Activated T-cell treated with anti-CD3 and anti-CD28 coated beads, Interleukin-2, amount 50 U/mL, for 24 hours (primary cell): Measurements from ENCODE around the gene ACAD10.
"Not testable (repeated sequence)": the region's sequence is repeated elsewhere in the genome, so short reads cannot be mapped to it uniquely, and the experiment has no call there.

Experiments
- DNase-seq: peaks from one replicate; pipeline ENCODE4 v3.0.0-alpha.2; 2020
- H3K27ac Mint-ChIP-seq: 2 replicates; pipeline ENCODE4 v1.8.0; 2020; ENCODE audit warnings: mild to moderate bottlenecking, mixed read lengths
- H3K27me3 Mint-ChIP-seq: 2 replicates; pipeline ENCODE4 v1.8.0; 2020; ENCODE audit warnings: mixed read lengths
- H3K36me3 Mint-ChIP-seq: 2 replicates; pipeline ENCODE4 v1.8.0; 2020; ENCODE audit warnings: low read depth, mixed read lengths
- H3K4me1 Mint-ChIP-seq: 2 replicates; pipeline ENCODE4 v1.8.0; 2020; ENCODE audit warnings: low read depth, mixed read lengths
- H3K4me3 Mint-ChIP-seq: 2 replicates; pipeline ENCODE4 v1.8.0; 2020; ENCODE audit warnings: mild to moderate bottlenecking, moderate library complexity, mixed read lengths
- H3K9me3 Mint-ChIP-seq: 2 replicates; pipeline ENCODE4 v1.8.0; 2020; ENCODE audit warnings: mixed read lengths

ACAD10 gene

DNA sequence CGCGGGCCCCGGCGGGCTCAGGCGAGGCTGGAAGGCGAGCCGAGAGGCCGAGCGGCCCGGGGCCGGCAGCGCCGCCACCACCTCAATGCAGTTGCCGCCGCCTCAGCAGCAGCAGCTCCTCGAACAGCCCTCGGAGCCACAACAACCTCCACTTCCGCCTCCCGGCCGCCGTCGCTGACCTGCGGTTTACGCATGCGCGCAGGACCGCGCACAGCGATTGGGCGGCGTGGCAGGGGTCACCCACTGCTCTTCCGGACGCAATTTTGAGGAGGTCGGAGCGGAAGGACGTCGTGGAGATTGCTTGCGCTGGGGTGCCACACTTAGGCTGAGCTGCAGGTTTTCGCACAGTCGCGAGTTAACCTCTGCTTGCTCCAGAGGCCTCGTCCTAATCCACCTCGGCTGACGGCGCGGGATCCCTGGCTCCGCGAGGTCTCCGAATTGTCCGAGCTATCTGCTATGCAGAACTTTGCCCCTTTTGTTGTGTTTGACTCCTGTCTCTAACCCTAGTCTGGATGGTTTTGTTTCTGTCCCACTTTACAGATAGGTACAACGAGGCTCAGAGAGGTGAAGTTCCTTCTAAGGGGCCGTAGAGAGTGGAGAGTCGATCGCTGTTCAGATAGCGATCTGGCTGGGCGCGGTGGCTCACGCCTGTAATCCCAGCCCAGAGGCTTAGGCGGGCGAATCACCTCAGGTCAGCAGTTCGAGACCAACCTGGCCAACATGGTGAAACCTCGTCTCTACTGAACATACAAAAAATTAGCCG lies at the start of gene ACAD10, which contains the start of gene BRAP:
Gene ACAD10, plus strand, starts transcription at position 243 of the 763 bp plus-strand sequence. CDS start 6,657 bp downstream, outside the sequence.
Gene BRAP, minus strand, starts transcription at position 146 of the 763 bp plus-strand sequence. CDS start 164 bp downstream, outside the sequence.
- Mint-ChIP-seq H3K4me3 (peak within 1 kb of the TSS; percentile 92), H3K36me3 (peaks cover 48% of the 10 kb centered on the region), H3K27ac (peak within 1 kb of the TSS; percentile 96)

DNA sequence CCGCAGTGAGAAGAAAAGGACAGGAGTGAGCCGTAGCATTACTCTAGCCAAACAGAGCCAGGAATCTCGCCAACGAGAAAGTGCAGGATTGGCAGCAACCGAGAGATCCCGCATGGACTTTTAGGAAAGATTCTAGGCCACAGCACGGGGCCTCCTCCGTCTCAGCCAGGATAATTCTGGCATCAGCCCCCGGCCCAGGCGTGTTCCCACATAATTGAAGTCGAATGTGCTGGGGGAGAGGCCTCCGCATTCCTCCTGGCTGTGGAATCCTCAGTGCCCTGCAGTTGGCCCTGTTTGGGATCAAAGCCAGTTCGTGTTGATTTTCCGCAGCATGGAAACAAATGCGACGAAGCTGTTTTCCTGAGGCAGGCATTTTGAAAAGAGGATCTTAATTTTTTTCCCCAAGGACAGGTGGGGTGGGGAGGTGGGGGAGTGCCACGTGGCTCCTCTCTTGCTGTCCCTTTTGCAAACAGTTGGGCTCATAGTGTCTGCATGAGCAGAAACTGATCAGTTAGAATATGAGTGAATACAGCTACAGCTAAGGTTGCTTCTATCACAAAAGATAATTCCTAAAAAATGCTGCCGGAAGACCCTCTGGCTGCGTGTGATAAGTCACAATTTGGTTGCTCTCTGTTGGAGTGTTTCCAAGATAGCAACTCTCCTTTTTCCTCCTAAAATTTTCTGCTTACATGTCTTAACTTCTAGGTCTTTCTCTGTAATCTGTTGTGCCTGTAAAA lies 49.5 kb upstream of the ACAD10 start:
- no peak for DNase-seq
- no peaks in the 10 kb centered on the region for H3K9me3 Mint-ChIP-seq
- no peak overlapping the region for H3K4me3 Mint-ChIP-seq
- H3K27me3 Mint-ChIP-seq, result no peaks in the 10 kb centered on the region
- H3K36me3 Mint-ChIP-seq, result peaks cover 13% of the 10 kb centered on the region
- no peaks in the 10 kb centered on the region for H3K4me1 Mint-ChIP-seq
- H3K27ac Mint-ChIP-seq, result no peak overlapping the region

More for the DNA sequence above, at the start of gene ACAD10, which contains the start of gene BRAP:
- Mint-ChIP-seq H3K4me1 (peaks cover 37% of the 10 kb centered on the region), H3K27me3 (no peaks in the 10 kb centered on the region), H3K9me3 (no peaks in the 10 kb centered on the region)
- DNase-seq, result peak; percentile 96

DNA sequence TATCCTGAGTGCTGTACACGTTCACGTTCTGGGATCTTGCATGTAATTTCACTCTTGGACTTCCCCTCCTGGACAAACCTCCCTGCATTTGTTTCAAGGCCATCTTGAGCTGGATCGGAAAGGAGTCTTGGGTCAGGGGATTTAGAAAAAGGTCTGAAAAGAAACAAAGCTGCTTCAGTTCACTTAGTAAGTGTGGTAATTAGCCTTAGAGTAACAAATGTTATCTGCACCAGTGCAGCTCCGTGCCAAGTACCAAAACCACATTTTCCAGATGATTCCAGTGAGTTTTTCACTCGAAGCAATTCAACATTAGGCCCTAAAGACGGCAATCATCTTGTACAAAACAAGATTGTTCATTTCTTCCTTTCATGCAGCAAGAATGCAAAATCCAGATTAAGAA lies 47.3 kb upstream of the ACAD10 start:
- Mint-ChIP-seq H3K4me3 (no peak overlapping the region), H3K9me3 (no peaks in the 10 kb centered on the region), H3K36me3 (peaks cover 30% of the 10 kb centered on the region), H3K4me1 (no peaks in the 10 kb centered on the region), H3K27ac (no peak overlapping the region), H3K27me3 (no peaks in the 10 kb centered on the region)
- no peak for DNase-seq

DNA sequence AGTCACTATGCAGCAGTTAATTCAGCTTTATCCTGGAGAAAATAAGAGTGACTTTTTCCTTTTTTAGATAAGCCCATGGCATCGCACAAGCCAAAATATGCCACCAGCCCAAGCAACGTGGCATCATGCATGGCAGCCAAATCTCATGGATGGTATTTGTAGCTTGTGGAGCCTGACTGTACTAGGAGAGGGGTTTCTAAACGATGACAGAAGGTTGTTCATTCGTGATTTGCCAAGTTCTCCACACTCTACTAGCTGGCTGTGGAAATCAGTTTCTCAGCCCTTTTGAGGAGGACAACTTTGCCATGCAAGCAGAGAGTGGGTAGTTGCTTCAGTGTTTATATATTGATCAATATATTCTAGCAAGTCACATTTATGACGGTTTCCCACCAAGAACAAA lies 45.3 kb upstream of the ACAD10 start:
- peaks cover 50% of the 10 kb centered on the region for H3K36me3 Mint-ChIP-seq
- no peaks in the 10 kb centered on the region for H3K27me3 Mint-ChIP-seq
- no peaks in the 10 kb centered on the region for H3K9me3 Mint-ChIP-seq
- H3K4me3 Mint-ChIP-seq, result no peak overlapping the region
- no peak overlapping the region for H3K27ac Mint-ChIP-seq
- DNase-seq, result no peak
- no peaks in the 10 kb centered on the region for H3K4me1 Mint-ChIP-seq

DNA sequence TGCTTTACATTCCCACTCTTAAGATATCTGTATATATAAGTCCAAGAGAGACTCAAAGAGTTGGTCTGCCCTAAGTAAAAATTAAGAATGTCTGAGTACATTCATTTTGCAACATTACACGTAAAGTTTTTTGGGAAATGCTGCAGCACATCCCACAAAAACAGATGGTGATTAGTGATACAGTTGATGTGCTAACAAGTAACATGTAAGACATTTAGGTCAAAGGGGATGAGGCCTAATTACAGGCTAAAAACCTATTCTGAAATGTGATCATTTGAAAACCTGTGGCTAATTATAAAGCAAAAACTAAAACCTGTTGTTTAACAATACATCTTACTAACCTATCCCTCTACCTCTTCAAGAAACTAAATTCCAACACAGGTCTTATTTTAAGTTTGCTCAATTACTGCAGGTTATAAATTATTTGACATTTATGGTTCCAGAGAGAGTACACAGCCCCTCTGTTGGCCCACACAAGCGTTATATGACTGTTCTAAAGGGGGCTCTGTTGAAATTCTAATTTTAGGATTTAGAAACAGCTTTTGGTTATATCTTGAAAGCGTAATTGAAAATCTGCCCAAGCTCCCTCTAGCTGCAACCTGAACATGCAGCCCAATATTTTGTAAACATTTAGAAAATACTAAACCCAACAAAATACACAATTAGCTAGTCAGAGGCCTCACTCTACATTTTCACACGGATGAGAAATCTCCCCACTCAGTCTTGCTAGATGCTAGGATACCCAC lies 43.0 kb upstream of the ACAD10 start:
- Mint-ChIP-seq H3K9me3 (no peaks in the 10 kb centered on the region), H3K4me3 (no peak overlapping the region), H3K4me1 (no peaks in the 10 kb centered on the region), H3K36me3 (peaks cover 73% of the 10 kb centered on the region), H3K27me3 (no peaks in the 10 kb centered on the region), H3K27ac (peak overlapping the region; percentile 22)
- no peak for DNase-seq

DNA sequence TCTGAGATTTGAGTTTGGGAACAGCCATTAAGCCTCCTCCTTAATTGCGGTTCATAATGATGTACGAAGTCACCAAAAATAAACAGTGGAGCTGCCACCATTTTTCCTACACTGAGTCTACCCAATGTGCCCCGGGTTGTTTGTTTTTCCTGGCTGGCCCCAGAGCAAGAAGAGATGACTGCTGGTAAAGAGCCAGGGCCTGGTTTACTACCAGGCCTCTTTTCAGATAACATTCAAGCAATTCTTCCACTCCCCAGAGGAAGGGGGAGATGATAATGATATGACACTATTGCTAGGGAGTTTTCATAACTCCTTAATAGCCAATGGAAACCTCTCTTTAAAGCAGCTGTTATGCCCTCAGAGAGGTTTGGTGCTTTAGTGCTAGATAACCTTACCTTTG lies 42.4 kb upstream of the ACAD10 start:
- no peak for DNase-seq
- Mint-ChIP-seq H3K4me3 (no peak overlapping the region), H3K27ac (no peak overlapping the region), H3K36me3 (peaks cover 75% of the 10 kb centered on the region), H3K27me3 (no peaks in the 10 kb centered on the region), H3K4me1 (no peaks in the 10 kb centered on the region), H3K9me3 (no peaks in the 10 kb centered on the region)

DNA sequence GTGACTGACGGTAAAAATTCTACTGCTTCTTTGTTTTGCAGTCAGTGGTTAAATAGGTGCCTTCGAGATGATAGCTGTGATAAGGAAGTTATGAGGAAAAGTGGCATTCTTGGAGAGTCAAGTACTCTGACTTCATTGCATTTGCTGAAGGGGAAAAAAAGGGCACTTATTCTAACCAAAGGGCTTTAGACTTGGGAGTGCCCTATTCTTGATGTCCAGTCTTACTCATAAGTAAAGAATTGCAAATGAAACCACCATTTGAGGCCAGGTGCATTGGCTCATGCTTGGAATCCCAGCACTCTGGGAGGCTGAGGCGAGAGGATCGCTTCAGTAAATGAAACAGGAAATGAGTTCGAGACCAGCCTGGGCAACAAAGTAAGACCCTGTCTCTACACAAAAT lies 40.4 kb upstream of the ACAD10 start:
- no peaks in the 10 kb centered on the region for H3K27me3 Mint-ChIP-seq
- H3K9me3 Mint-ChIP-seq, result no peaks in the 10 kb centered on the region
- no peak for DNase-seq
- H3K4me1 Mint-ChIP-seq, result no peaks in the 10 kb centered on the region
- no peak overlapping the region for H3K27ac Mint-ChIP-seq
- no peak overlapping the region for H3K4me3 Mint-ChIP-seq
- H3K36me3 Mint-ChIP-seq, result peaks cover 81% of the 10 kb centered on the region

DNA sequence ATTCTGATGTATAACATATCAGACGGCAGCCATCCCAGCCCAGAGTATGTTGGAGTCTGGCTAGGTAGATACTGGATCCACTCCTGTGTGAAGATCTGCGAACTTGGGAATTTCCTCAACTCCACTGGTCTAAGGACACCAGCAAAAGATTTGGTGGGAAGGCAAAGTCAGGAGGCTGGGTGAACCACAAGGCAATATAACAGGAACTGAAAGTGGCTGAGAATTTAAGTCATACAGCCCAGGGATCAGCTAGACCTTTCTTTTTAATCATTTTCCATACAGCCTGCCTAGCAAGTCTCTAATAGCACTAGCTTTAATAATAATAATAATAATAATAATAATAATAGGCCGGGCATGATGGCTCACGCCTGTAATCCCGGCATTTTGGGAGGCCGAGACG lies 34.9 kb upstream of the ACAD10 start:
- no peaks in the 10 kb centered on the region for H3K4me1 Mint-ChIP-seq
- no peak overlapping the region for H3K27ac Mint-ChIP-seq
- H3K4me3 Mint-ChIP-seq, result no peak overlapping the region
- peaks cover 79% of the 10 kb centered on the region for H3K36me3 Mint-ChIP-seq
- no peaks in the 10 kb centered on the region for H3K9me3 Mint-ChIP-seq
- DNase-seq, result no peak
- H3K27me3 Mint-ChIP-seq, result no peaks in the 10 kb centered on the region

DNA sequence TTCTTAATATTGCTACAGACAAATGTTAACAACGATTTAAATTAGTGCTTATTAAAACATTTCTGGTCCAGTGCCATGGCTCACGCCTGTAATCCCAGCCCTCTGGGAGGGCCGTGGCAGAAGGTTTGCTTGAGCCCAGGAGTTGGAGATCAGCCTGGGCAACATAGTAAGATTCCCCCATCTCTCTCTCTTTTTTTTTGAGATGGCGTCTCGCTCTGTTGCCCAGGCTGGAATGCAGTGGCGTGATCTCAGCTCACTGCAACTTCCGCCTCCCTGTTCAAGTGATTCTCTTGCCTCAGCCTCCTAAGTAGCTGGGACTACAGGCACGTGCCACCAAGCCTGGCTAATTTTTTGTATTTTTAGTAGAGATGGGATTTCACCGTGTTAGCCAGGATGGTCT lies 33.3 kb upstream of the ACAD10 start:
- not testable (repeated sequence) for H3K4me3 Mint-ChIP-seq, H3K4me1 Mint-ChIP-seq, DNase-seq, H3K27me3 Mint-ChIP-seq, H3K9me3 Mint-ChIP-seq, H3K27ac Mint-ChIP-seq
- H3K36me3 Mint-ChIP-seq, result peaks cover 73% of the 10 kb centered on the region

DNA sequence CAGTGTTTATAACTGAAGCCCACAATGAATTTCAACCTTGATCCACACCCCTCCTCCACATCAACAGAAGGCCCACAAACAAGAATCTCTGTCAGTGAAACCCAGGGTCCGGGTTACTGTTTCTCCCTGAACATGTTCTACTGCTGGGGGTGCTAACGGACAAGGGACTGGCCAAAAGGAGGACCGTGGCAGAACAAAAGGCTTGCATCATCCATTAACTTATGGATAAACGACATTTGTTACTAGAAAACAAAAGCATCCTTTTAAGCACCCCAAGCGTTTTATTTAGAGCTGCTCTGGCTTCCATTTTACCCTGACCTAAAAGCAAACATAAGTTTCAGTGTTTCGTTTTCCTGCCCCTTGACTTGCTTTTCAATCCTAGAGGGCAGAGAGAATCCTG lies 32.3 kb upstream of the ACAD10 start:
- Mint-ChIP-seq H3K4me1 (no peaks in the 10 kb centered on the region), H3K36me3 (peaks cover 78% of the 10 kb centered on the region), H3K27ac (no peak overlapping the region), H3K4me3 (no peak overlapping the region), H3K9me3 (no peaks in the 10 kb centered on the region), H3K27me3 (no peaks in the 10 kb centered on the region)
- no peak for DNase-seq

DNA sequence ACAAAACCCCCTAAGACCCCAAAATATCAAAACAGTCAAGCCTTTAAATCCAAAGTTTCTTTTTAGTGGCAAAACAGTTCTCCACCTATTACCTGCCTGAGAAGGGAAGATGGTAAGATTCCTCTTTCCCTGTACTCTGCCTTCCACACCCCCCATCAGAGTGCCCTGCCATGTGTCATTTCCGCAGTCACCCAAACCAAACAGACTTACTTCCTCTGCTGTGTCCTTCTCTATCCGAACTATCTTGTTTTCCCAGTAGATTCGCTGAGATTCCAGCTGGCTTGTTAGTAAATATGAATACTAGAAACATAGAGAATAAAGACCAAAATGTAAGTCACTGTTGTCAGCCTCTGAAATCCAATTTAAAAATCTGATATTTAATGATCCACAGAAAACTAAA lies 30.5 kb upstream of the ACAD10 start:
- DNase-seq, result no peak
- Mint-ChIP-seq H3K9me3 (no peaks in the 10 kb centered on the region), H3K27ac (no peak overlapping the region), H3K4me3 (no peak overlapping the region), H3K4me1 (no peaks in the 10 kb centered on the region), H3K36me3 (peaks cover 80% of the 10 kb centered on the region), H3K27me3 (no peaks in the 10 kb centered on the region)

DNA sequence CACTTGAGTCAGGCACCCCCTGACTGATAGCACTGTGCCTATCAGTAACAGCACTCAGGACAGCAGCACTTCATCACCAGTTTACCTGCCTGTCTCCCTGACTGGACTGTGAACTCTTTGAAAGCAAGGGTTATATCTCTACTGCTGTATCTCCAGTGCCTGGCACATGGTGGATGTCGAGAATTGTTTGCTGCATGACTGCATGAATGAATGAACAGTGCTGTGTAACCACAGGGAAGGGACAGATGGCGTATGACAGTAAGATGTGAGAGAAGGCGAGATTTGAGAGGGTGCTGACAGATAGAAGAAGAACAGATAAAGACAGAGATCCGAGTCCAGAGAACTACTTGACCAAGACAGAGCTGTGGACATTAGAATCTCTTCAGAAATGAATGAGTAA lies 29.8 kb upstream of the ACAD10 start:
- Mint-ChIP-seq H3K36me3 (peaks cover 78% of the 10 kb centered on the region), H3K4me3 (no peak overlapping the region), H3K27ac (no peak overlapping the region), H3K27me3 (no peaks in the 10 kb centered on the region), H3K9me3 (no peaks in the 10 kb centered on the region), H3K4me1 (no peaks in the 10 kb centered on the region)
- no peak for DNase-seq

DNA sequence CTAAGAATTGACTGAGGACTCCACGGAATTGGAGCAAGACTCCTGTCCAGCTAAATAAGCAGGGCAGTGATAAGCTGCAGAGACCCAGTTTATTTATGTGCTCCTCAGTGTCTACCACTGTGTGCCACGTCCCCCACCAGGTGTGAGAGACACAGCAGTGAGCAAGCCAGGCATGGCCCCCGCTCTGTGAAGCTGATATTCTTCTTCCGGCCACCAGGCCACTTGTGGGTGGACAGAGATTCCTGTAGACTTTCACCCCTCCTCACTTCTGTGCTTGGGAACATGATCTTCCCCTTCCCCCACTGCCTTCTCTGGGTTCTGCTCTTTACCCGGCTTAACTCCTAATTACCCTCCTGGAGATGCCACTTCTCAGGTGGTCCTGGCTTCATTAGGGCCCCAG lies 21.4 kb upstream of the ACAD10 start:
- no peak for DNase-seq
- H3K27me3 Mint-ChIP-seq, result no peaks in the 10 kb centered on the region
- peaks cover 86% of the 10 kb centered on the region for H3K36me3 Mint-ChIP-seq
- peaks cover 6% of the 10 kb centered on the region for H3K4me1 Mint-ChIP-seq
- no peak overlapping the region for H3K4me3 Mint-ChIP-seq
- no peaks in the 10 kb centered on the region for H3K9me3 Mint-ChIP-seq
- H3K27ac Mint-ChIP-seq, result no peak overlapping the region

DNA sequence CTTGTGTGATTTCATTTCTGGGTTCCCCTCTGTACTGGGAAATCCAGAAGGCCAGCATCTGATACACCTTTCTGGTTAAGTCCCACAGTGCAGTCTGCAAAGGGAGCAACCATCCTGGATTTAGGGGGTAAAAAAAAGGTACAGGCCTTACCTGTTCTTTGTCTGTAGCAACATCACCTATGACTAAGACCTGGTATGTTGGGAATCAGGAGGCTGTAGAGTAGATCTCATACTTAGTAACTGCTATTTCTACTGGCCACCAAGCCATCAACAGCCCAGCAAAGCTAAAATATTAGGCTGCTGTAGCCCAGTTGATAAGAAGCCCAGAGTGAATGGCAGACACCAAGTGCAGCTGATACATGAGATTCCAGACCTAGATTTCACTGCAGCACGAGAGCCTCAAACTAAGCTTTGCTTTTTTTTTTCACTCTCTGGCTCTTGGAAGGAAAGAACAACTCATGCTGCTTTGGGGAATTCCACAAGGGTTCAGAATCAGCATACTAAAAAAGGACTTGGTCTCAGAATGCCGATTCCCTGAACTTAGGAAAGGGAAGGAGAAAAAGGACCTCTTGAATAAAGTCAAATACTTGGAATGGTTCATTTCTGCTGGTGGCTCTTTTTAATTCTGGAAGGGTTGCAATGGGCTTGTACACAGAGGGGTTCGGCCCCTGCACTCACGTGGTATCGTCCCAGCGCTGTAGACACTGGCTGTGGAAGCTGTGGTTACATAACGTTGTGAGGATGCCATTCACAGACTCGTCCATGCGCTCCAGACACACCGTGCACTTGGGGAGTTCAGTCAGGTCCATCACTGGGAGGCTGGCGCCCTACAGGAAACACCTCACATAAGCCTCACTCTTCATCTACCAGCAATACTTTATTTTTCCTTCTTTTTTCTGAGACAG lies 20.6 kb upstream of the ACAD10 start:
- Mint-ChIP-seq H3K36me3 (peaks cover 86% of the 10 kb centered on the region), H3K4me1 (peaks cover 6% of the 10 kb centered on the region), H3K4me3 (no peak overlapping the region), H3K9me3 (no peaks in the 10 kb centered on the region), H3K27me3 (no peaks in the 10 kb centered on the region), H3K27ac (peak overlapping the region; percentile 41)
- no peak for DNase-seq
